HL-60 (cell line): ENCODE results near the gene AP1AR.

ENCODE experiments used
- DNase-seq, 2 experiments: peaks; one replicate each; pipeline ENCODE4 v3.0.0-alpha.2; 2010 to 2020; ENCODE audit warnings: low read depth in 1 of 2, low spot score in 1 of 2
- H3K27ac ChIP-seq: fragments of 250-450 bp; sonication (Bioruptor Pico); replicated peaks from 2 replicates; pipeline ENCODE4 v1.5.1; 2020; ENCODE audit warnings: mild to moderate bottlenecking, moderate library complexity
- H3K27me3 ChIP-seq: fragments of 250-450 bp; sonication (Bioruptor Pico); 2 replicates; pipeline ENCODE4 v1.5.1; 2021; ENCODE audit warnings: mild to moderate bottlenecking, moderate library complexity; ENCODE audit not compliant: insufficient read depth, poor library complexity, severe bottlenecking
- H3K4me3 ChIP-seq: replicated peaks from 2 replicates; pipeline ENCODE4 v1.5.1; 2011; ENCODE audit warnings: mild to moderate bottlenecking, control low read depth, low read length; ENCODE audit not compliant: insufficient read depth
- GABPA ChIP-seq: IDR thresholded peaks from 2 replicates; pipeline ENCODE4 v1.6.1; 2012; ENCODE audit warnings: low read depth
- POLR2AphosphoS5 ChIP-seq: IDR thresholded peaks from 2 replicates; pipeline ENCODE4 v1.6.1; 2012; ENCODE audit warnings: low read depth
- SPI1 ChIP-seq: IDR thresholded peaks from 2 replicates; pipeline ENCODE4 v1.6.1; 2012; ENCODE audit warnings: low read depth, mild to moderate bottlenecking, borderline replicate concordance
- TF ChIP-seq, protein P1 (sequence below): IDR thresholded peaks from 2 replicates; pipeline ENCODE4 v1.6.1; 2012; ENCODE audit warnings: low read depth; ENCODE audit not compliant: insufficient replicate concordance
- TF ChIP-seq, protein P2 (sequence below): IDR thresholded peaks from one replicate; pipeline ENCODE4 v1.5.1; 2011; ENCODE audit warnings: low read length, control low read depth, inconsistent platforms; ENCODE audit not compliant: insufficient read depth

Gene AP1AR

GRCh38 chr4:112219826-112220366 is 11.7 kb upstream of the AP1AR start:
- H3K4me3 ChIP-seq: no peak overlapping the region
- TF ChIP-seq POLR2AphosphoS5 (no peak), SPI1 (no peak)
- no peak for DNase-seq
- no peak overlapping the region for H3K27ac ChIP-seq
- H3K27me3 ChIP-seq: no peaks in the 10 kb centered on the region

- no peaks in the 10 kb centered on the region for H3K27me3 ChIP-seq
These were observed 9.2 kb upstream of the AP1AR start for GRCh38 chr4:112222219-112222955.

DNA sequence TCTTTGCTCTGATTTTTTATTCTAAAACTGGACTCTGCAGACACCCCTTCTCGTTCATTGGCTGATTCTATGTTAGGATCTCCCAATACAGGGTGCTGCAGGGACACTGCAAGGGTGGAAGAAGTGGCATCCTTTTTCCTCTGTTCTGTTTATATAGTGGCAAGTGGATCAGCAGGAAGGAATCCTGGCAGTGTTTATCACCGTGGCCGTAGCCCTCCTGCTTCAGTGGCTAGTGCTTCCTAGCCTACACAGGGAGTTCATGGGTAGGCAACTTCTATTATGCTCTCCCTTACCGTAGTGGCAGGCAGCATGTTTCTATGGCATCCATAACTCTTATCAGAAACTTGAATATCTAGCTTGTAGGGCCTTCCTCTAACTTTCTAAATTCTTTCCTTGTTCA is 6.4 kb upstream of the AP1AR start:
- TF ChIP-seq, protein P1, sequence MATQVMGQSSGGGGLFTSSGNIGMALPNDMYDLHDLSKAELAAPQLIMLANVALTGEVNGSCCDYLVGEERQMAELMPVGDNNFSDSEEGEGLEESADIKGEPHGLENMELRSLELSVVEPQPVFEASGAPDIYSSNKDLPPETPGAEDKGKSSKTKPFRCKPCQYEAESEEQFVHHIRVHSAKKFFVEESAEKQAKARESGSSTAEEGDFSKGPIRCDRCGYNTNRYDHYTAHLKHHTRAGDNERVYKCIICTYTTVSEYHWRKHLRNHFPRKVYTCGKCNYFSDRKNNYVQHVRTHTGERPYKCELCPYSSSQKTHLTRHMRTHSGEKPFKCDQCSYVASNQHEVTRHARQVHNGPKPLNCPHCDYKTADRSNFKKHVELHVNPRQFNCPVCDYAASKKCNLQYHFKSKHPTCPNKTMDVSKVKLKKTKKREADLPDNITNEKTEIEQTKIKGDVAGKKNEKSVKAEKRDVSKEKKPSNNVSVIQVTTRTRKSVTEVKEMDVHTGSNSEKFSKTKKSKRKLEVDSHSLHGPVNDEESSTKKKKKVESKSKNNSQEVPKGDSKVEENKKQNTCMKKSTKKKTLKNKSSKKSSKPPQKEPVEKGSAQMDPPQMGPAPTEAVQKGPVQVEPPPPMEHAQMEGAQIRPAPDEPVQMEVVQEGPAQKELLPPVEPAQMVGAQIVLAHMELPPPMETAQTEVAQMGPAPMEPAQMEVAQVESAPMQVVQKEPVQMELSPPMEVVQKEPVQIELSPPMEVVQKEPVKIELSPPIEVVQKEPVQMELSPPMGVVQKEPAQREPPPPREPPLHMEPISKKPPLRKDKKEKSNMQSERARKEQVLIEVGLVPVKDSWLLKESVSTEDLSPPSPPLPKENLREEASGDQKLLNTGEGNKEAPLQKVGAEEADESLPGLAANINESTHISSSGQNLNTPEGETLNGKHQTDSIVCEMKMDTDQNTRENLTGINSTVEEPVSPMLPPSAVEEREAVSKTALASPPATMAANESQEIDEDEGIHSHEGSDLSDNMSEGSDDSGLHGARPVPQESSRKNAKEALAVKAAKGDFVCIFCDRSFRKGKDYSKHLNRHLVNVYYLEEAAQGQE: no peak
- no peak for TF ChIP-seq GABPA
- no peak for TF ChIP-seq POLR2AphosphoS5
- TF ChIP-seq, protein P2, sequence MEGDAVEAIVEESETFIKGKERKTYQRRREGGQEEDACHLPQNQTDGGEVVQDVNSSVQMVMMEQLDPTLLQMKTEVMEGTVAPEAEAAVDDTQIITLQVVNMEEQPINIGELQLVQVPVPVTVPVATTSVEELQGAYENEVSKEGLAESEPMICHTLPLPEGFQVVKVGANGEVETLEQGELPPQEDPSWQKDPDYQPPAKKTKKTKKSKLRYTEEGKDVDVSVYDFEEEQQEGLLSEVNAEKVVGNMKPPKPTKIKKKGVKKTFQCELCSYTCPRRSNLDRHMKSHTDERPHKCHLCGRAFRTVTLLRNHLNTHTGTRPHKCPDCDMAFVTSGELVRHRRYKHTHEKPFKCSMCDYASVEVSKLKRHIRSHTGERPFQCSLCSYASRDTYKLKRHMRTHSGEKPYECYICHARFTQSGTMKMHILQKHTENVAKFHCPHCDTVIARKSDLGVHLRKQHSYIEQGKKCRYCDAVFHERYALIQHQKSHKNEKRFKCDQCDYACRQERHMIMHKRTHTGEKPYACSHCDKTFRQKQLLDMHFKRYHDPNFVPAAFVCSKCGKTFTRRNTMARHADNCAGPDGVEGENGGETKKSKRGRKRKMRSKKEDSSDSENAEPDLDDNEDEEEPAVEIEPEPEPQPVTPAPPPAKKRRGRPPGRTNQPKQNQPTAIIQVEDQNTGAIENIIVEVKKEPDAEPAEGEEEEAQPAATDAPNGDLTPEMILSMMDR: no peak
- TF ChIP-seq SPI1: no peak
- DNase-seq: no peak
- H3K27me3 ChIP-seq: no peaks in the 10 kb centered on the region
- no peak overlapping the region for H3K4me3 ChIP-seq
- H3K27ac ChIP-seq: no peak overlapping the region

More at GRCh38 chr4:112222219-112222955, 9.2 kb upstream of the AP1AR start:
- Histone ChIP-seq H3K4me3 (no peak overlapping the region), H3K27ac (no peak overlapping the region)
- no peak for DNase-seq
- TF ChIP-seq POLR2AphosphoS5 (no peak), GABPA (no peak)

- peak overlapping the region; percentile 91 for H3K27ac ChIP-seq
- H3K4me3 ChIP-seq: peak overlapping the region; percentile 96
- DNase-seq: peak; percentile 82 to 97
- H3K27me3 ChIP-seq: no peaks in the 10 kb centered on the region
- TF ChIP-seq SPI1 (peak; percentile 40; the same call in 1 of the 2 replicates), GABPA (peak; percentile 77), POLR2AphosphoS5 (no peak; the same call in 1 of the 2 replicates)
These were observed 458 bp upstream of the AP1AR start for GRCh38 chr4:112230879-112231778.

DNA sequence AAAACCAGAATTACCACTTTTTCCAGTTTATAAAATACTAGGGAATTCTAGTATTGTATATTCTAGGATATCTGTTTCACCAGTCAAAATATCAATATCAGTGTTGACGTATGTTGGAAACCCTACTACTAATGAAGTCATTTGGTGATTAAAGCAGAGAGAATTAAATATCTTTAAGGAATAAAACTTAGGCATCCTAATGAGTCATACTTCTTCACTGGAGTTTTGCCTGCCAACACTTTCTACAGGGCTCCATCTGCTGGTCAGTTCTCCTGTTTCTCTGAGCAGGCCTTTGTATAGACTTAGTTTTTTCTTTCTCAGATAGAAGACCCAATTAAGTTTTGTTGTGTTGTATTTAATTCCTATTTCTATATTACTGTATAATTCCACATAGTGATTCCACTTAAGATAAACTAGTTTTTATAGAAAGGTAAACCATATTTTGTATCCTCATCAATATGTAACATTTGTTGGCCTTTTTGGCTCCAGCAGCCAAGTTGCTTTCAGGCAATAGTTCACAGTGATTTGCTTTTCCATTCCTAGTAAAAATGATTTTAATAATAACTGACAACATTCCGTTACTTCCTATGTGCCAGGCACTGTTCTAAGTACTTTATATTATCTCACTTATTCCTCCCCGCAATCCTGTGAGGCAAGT is 3.5 kb downstream of the AP1AR start:
- Histone ChIP-seq H3K4me3 (no peak overlapping the region), H3K27me3 (no peaks in the 10 kb centered on the region), H3K27ac (no peak overlapping the region)
- DNase-seq: peak; percentile 36 to 62
- no peak for TF ChIP-seq GABPA
- TF ChIP-seq, protein P2: peak; percentile 71
